Mucosa of stomach (tissue), 1 donor: ENCODE results near the gene GLI3.

Experiments
- H3K27me3 ChIP-seq: one replicate; pipeline ENCODE4 v1.7.0; 2013; ENCODE audit warnings: mild to moderate bottlenecking, low read length; ENCODE audit not compliant: control insufficient read depth, insufficient read depth
- H3K36me3 ChIP-seq: one replicate; pipeline ENCODE4 v1.7.0; 2013; ENCODE audit warnings: low read length; ENCODE audit not compliant: control insufficient read depth, insufficient read depth
- H3K4me1 ChIP-seq: one replicate; pipeline ENCODE4 v1.7.0; 2013; ENCODE audit warnings: mild to moderate bottlenecking, low read length; ENCODE audit not compliant: control insufficient read depth, insufficient read depth
- H3K4me3 ChIP-seq: one replicate; pipeline ENCODE4 v1.7.0; 2013; ENCODE audit warnings: low read length
- H3K9ac ChIP-seq: one replicate; pipeline ENCODE4 v1.7.0; 2013; ENCODE audit warnings: mild to moderate bottlenecking, low read length, moderate library complexity
- H3K9me3 ChIP-seq: one replicate; pipeline ENCODE4 v1.7.0; 2013; ENCODE audit warnings: mild to moderate bottlenecking, low read length, moderate library complexity; ENCODE audit not compliant: control insufficient read depth
- donor health status: Pancreatic carcinoma.

The GLI3 gene

GRCh38 chr7:42161719-42162118 is 75.3 kb downstream of the GLI3 start:
- Histone ChIP-seq H3K9me3 (no peaks in the 10 kb centered on the region), H3K27me3 (no peaks in the 10 kb centered on the region), H3K4me3 (no peak overlapping the region), H3K9ac (no peak overlapping the region), H3K4me1 (no peaks in the 10 kb centered on the region), H3K36me3 (no peaks in the 10 kb centered on the region)

- Histone ChIP-seq H3K9ac (no peak overlapping the region), H3K9me3 (no peaks in the 10 kb centered on the region), H3K4me1 (no peaks in the 10 kb centered on the region), H3K36me3 (no peaks in the 10 kb centered on the region), H3K27me3 (no peaks in the 10 kb centered on the region), H3K4me3 (no peak overlapping the region)
These were observed 75.9 kb downstream of the GLI3 start for GRCh38 chr7:42161110-42161509.

- Histone ChIP-seq H3K36me3 (no peaks in the 10 kb centered on the region), H3K4me3 (no peak overlapping the region), H3K27me3 (no peaks in the 10 kb centered on the region), H3K9me3 (no peaks in the 10 kb centered on the region), H3K4me1 (no peaks in the 10 kb centered on the region), H3K9ac (no peak overlapping the region)
These were observed 77.9 kb downstream of the GLI3 start for GRCh38 chr7:42159130-42159529.

GRCh38 chr7:42156967-42157721 is 79.9 kb downstream of the GLI3 start:
- H3K9me3 ChIP-seq: no peaks in the 10 kb centered on the region
- H3K36me3 ChIP-seq: no peaks in the 10 kb centered on the region
- no peak overlapping the region for H3K9ac ChIP-seq
- no peaks in the 10 kb centered on the region for H3K27me3 ChIP-seq
- H3K4me3 ChIP-seq: no peak overlapping the region
- H3K4me1 ChIP-seq: no peaks in the 10 kb centered on the region

- H3K4me3 ChIP-seq: no peak overlapping the region
- H3K27me3 ChIP-seq: no peaks in the 10 kb centered on the region
- H3K4me1 ChIP-seq: no peaks in the 10 kb centered on the region
These were observed 80.6 kb downstream of the GLI3 start for GRCh38 chr7:42156291-42156865.

GRCh38 chr7:42155584-42156290 is 81.3 kb downstream of the GLI3 start:
- Histone ChIP-seq H3K4me1 (no peaks in the 10 kb centered on the region), H3K4me3 (no peak overlapping the region), H3K27me3 (no peaks in the 10 kb centered on the region), H3K9ac (no peak overlapping the region), H3K36me3 (no peaks in the 10 kb centered on the region), H3K9me3 (no peaks in the 10 kb centered on the region)

More at GRCh38 chr7:42156291-42156865, 80.6 kb downstream of the GLI3 start:
- Histone ChIP-seq H3K9me3 (no peaks in the 10 kb centered on the region), H3K36me3 (no peaks in the 10 kb centered on the region), H3K9ac (no peak overlapping the region)

- no peaks in the 10 kb centered on the region for H3K4me1 ChIP-seq
- H3K36me3 ChIP-seq: no peaks in the 10 kb centered on the region
These were observed 82.8 kb downstream of the GLI3 start for GRCh38 chr7:42154173-42154572.

GRCh38 chr7:42152329-42153205 is 84.4 kb downstream of the GLI3 start:
- H3K4me1 ChIP-seq: no peaks in the 10 kb centered on the region
- no peak overlapping the region for H3K9ac ChIP-seq
- H3K36me3 ChIP-seq: no peaks in the 10 kb centered on the region
- H3K9me3 ChIP-seq: no peaks in the 10 kb centered on the region
- no peak overlapping the region for H3K4me3 ChIP-seq
- no peaks in the 10 kb centered on the region for H3K27me3 ChIP-seq

More at GRCh38 chr7:42154173-42154572, 82.8 kb downstream of the GLI3 start:
- Histone ChIP-seq H3K27me3 (no peaks in the 10 kb centered on the region), H3K9me3 (no peaks in the 10 kb centered on the region), H3K4me3 (no peak overlapping the region), H3K9ac (no peak overlapping the region)

- Histone ChIP-seq H3K4me3 (no peak overlapping the region), H3K9ac (no peak overlapping the region), H3K9me3 (no peaks in the 10 kb centered on the region), H3K4me1 (no peaks in the 10 kb centered on the region), H3K27me3 (no peaks in the 10 kb centered on the region), H3K36me3 (no peaks in the 10 kb centered on the region)
These were observed 85.7 kb downstream of the GLI3 start for GRCh38 chr7:42151309-42151708.

GRCh38 chr7:42145539-42145938 is 91.5 kb downstream of the GLI3 start:
- no peaks in the 10 kb centered on the region for H3K4me1 ChIP-seq
- H3K36me3 ChIP-seq: no peaks in the 10 kb centered on the region
- no peak overlapping the region for H3K4me3 ChIP-seq
- H3K27me3 ChIP-seq: no peaks in the 10 kb centered on the region
- H3K9ac ChIP-seq: no peak overlapping the region
- H3K9me3 ChIP-seq: no peaks in the 10 kb centered on the region

- Histone ChIP-seq H3K9me3 (no peaks in the 10 kb centered on the region), H3K4me3 (no peak overlapping the region), H3K9ac (no peak overlapping the region), H3K36me3 (no peaks in the 10 kb centered on the region), H3K27me3 (no peaks in the 10 kb centered on the region), H3K4me1 (no peaks in the 10 kb centered on the region)
These were observed 92.4 kb downstream of the GLI3 start for GRCh38 chr7:42144604-42145003.
